ENCODE results near the gene TMEM161B. TPM values are rescaled to one million over a fixed set of nuclear protein-coding genes. Genes with fewer than 3 reads are reported as not detected.

TMEM161B gene
- total and polyA plus RNA-seq, 2 experiments from 2014 or later: 8.6 to 11.2 TPM

DNA sequence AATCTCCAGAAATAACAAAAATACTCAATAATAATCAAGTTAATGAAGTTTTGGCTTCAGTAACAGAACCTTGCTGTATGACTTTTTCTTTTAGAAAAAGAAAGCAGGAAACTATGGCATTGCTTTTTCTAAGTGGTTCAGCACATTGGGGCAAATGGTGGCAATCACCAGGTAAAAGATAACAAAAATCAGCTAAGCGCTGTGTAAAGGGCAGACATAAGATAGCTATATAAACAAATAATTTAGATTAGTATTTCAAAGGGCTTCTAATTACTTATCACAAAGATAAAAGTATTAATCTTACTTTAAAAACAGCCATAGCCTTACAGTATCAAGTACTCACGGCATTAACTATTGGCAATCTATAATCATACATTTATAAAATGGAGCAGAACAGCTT is 10.0 kb downstream of the TMEM161B start:
- TF ChIP-seq, protein P1, sequence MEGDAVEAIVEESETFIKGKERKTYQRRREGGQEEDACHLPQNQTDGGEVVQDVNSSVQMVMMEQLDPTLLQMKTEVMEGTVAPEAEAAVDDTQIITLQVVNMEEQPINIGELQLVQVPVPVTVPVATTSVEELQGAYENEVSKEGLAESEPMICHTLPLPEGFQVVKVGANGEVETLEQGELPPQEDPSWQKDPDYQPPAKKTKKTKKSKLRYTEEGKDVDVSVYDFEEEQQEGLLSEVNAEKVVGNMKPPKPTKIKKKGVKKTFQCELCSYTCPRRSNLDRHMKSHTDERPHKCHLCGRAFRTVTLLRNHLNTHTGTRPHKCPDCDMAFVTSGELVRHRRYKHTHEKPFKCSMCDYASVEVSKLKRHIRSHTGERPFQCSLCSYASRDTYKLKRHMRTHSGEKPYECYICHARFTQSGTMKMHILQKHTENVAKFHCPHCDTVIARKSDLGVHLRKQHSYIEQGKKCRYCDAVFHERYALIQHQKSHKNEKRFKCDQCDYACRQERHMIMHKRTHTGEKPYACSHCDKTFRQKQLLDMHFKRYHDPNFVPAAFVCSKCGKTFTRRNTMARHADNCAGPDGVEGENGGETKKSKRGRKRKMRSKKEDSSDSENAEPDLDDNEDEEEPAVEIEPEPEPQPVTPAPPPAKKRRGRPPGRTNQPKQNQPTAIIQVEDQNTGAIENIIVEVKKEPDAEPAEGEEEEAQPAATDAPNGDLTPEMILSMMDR (IDR thresholded peaks at IDR 0.05; ENCODE audit: low read depth, low read length): no peak
- no peak for DNase-seq (ENCODE audit: low read depth in 1 of 2, low spot score in 1 of 2)
- no peaks in the 10 kb centered on the region for H3K9me3 ChIP-seq (ENCODE audit: low read depth)
- no peaks in the 10 kb centered on the region for H3K27me3 ChIP-seq
- H3K36me3 ChIP-seq: no peaks in the 10 kb centered on the region
- peaks cover 10% of the 10 kb centered on the region for H3K4me1 ChIP-seq (ENCODE audit: low read depth)
- H3K27ac ChIP-seq: no peak overlapping the region
- H3K4me3 ChIP-seq: no peak overlapping the region

DNA sequence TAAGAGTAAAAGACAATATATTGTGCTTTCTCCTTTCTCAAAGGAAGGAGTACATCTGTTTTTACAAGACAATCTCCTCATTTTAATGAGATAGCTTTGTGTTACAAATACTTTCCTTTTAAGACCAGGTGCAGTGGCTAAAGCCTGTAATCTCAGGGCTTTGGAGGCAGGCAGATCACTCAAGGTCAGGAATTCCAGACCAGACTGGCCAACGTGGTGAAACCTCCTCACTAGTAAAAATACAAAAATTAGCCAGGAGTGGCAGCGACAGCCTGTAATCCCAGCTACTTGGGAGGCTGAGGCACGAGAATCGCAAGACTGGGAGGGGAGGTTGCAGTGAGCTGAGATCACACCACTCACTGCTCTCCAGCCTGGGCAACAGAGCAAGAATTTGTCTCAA is 11.8 kb downstream of the TMEM161B start:
- H3K36me3 ChIP-seq: no peaks in the 10 kb centered on the region
- H3K9me3 ChIP-seq (ENCODE audit: low read depth): no peaks in the 10 kb centered on the region
- TF ChIP-seq, protein P1 (IDR thresholded peaks at IDR 0.05; ENCODE audit: low read depth, low read length): no peak
- peaks cover 10% of the 10 kb centered on the region for H3K4me1 ChIP-seq (ENCODE audit: low read depth)
- DNase-seq (ENCODE audit: low read depth in 1 of 2, low spot score in 1 of 2): no peak
- no peaks in the 10 kb centered on the region for H3K27me3 ChIP-seq
- no peak overlapping the region for H3K4me3 ChIP-seq
- no peak overlapping the region for H3K27ac ChIP-seq

DNA sequence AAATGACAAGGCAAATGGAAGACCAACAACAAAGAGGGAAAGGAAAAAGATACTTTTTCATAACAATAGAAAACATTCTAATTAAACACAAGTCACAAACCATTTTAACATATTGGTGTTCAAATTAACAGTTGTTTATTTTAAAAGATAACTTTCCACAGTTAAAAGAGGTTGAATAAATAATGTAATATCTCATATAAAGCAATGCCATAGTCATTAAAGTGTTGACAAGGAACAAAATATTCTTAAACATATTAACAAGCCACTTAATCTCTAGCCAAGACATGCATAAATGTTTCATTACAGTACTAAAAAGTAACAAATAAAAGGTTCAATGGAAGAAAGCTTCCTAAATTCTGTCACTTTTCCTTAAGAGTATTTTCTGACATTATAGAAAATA is 12.6 kb downstream of the TMEM161B start:
- Histone ChIP-seq H3K4me3 (no peak overlapping the region), H3K36me3 (no peaks in the 10 kb centered on the region), H3K9me3 (ENCODE audit: low read depth) (no peaks in the 10 kb centered on the region), H3K27ac (no peak overlapping the region), H3K4me1 (ENCODE audit: low read depth) (peaks cover 10% of the 10 kb centered on the region), H3K27me3 (no peaks in the 10 kb centered on the region)
- TF ChIP-seq, protein P1 (IDR thresholded peaks at IDR 0.05; ENCODE audit: low read depth, low read length): no peak
- DNase-seq (ENCODE audit: low read depth in 1 of 2, low spot score in 1 of 2): no peak

DNA sequence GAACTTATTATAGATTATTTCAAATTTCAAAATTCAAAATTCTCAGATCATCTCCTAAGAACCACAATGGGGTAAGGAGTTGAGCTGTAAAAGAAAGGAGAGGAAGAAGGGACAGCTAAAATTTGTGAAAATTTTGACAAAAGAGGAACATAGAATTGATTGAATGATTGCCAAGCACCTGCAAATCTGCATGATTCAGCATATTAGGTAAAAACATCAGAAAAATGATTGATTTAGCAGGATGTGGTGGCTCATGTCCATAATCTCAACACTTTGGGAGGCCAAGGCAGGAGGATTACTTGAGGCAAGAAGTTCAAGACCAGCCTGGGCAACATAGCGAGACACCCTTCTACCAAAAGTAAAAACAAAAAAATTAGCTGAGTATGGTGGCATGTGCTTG is 14.3 kb downstream of the TMEM161B start:
- Histone ChIP-seq H3K36me3 (no peaks in the 10 kb centered on the region), H3K9me3 (ENCODE audit: low read depth) (no peaks in the 10 kb centered on the region), H3K4me3 (no peak overlapping the region), H3K27ac (no peak overlapping the region), H3K4me1 (ENCODE audit: low read depth) (peaks cover 6% of the 10 kb centered on the region), H3K27me3 (no peaks in the 10 kb centered on the region)
- TF ChIP-seq, protein P1 (IDR thresholded peaks at IDR 0.05; ENCODE audit: low read depth, low read length): no peak
- no peak for DNase-seq (ENCODE audit: low read depth in 1 of 2, low spot score in 1 of 2)

DNA sequence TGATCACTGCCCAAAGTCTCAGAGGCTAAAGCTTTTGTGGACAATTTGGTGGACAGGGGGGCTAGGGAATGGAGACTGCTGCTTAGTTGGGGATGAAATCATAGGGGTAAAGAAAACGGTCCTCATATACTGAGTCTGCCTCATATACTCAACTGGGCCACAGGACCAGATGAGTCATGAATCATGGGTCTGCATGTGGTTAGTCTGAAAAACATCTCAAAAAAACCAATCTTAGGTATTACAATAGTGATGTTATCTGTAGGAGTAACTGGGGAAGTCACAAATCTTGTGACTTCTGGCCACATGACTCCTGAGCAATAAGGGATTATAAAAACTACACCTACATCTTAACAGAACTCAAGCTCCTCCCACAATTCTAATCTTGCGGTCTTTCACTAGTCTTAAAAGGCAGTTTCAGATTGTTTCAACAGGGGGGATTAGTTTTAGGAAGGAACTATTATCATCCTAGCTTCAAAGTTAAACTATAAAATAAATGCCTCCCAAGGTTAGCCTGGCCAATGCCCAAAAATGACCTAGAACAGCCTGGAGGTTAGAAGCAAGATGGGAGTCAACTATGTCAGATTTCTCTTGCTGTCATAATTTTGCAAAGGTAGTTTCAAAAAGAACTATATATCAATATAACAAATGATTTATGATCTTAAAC is 17.5 kb downstream of the TMEM161B start:
- H3K4me3 ChIP-seq: no peak overlapping the region
- no peak for DNase-seq (ENCODE audit: low read depth in 1 of 2, low spot score in 1 of 2)
- H3K27me3 ChIP-seq: no peaks in the 10 kb centered on the region
- H3K9me3 ChIP-seq (ENCODE audit: low read depth): no peaks in the 10 kb centered on the region
- H3K27ac ChIP-seq: no peak overlapping the region
- no peaks in the 10 kb centered on the region for H3K36me3 ChIP-seq
- H3K4me1 ChIP-seq (ENCODE audit: low read depth): no peaks in the 10 kb centered on the region
- TF ChIP-seq, protein P1 (IDR thresholded peaks at IDR 0.05; ENCODE audit: low read depth, low read length): no peak

All from cardiac muscle cell (in vitro differentiated cells and primary cell).